ENCODE data around the gene PNKD. TPM values are rescaled to one million over a fixed set of nuclear protein-coding genes. Genes with fewer than 3 reads are reported as not detected.

The PNKD gene
- total RNA-seq, 1 donor from 2014 or later = 45.0 TPM

- H3K4me3 Mint-ChIP-seq (ENCODE audit: unreplicated experiment) = no peak overlapping the region
- H3K27me3 Mint-ChIP-seq (ENCODE audit: unreplicated experiment) = no peaks in the 10 kb centered on the region
- peaks cover 38% of the 10 kb centered on the region for H3K4me1 Mint-ChIP-seq (ENCODE audit: unreplicated experiment)
- H3K36me3 Mint-ChIP-seq (ENCODE audit: unreplicated experiment) = peaks cover 19% of the 10 kb centered on the region
- H3K9me3 Mint-ChIP-seq (ENCODE audit: unreplicated experiment) = no peaks in the 10 kb centered on the region
- peak overlapping the region; percentile 52 for H3K27ac Mint-ChIP-seq (ENCODE audit: unreplicated experiment)
- DNase-seq (ENCODE audit: extremely low spot score, unreplicated experiment) = no peak
- TF ChIP-seq CTCF (IDR thresholded peaks at IDR 0.05) = no peak
Observed at GRCh38 chr2:218282173-218282991, 12.1 kb downstream of the PNKD start.

GRCh38 chr2:218284106-218284811, 13.9 kb downstream of the PNKD start:
- no peak for DNase-seq (ENCODE audit: extremely low spot score, unreplicated experiment)
- Mint-ChIP-seq H3K27ac (ENCODE audit: unreplicated experiment) (peak overlapping the region; percentile 97), H3K9me3 (ENCODE audit: unreplicated experiment) (no peaks in the 10 kb centered on the region), H3K36me3 (ENCODE audit: unreplicated experiment) (peaks cover 15% of the 10 kb centered on the region), H3K4me1 (ENCODE audit: unreplicated experiment) (peaks cover 46% of the 10 kb centered on the region), H3K27me3 (ENCODE audit: unreplicated experiment) (no peaks in the 10 kb centered on the region), H3K4me3 (ENCODE audit: unreplicated experiment) (no peak overlapping the region)
- no peak for TF ChIP-seq CTCF (IDR thresholded peaks at IDR 0.05)

- no peak for TF ChIP-seq CTCF (IDR thresholded peaks at IDR 0.05)
- peaks cover 4% of the 10 kb centered on the region for H3K36me3 Mint-ChIP-seq (ENCODE audit: unreplicated experiment)
- peak overlapping the region; percentile 76 for H3K4me3 Mint-ChIP-seq (ENCODE audit: unreplicated experiment)
- no peaks in the 10 kb centered on the region for H3K27me3 Mint-ChIP-seq (ENCODE audit: unreplicated experiment)
- H3K4me1 Mint-ChIP-seq (ENCODE audit: unreplicated experiment) = peaks cover 57% of the 10 kb centered on the region
- H3K9me3 Mint-ChIP-seq (ENCODE audit: unreplicated experiment) = no peaks in the 10 kb centered on the region
- DNase-seq (ENCODE audit: extremely low spot score, unreplicated experiment) = no peak
- peak overlapping the region; percentile 97 for H3K27ac Mint-ChIP-seq (ENCODE audit: unreplicated experiment)
Observed at GRCh38 chr2:218285604-218286003, 15.3 kb downstream of the PNKD start.

- H3K36me3 Mint-ChIP-seq (ENCODE audit: unreplicated experiment) = no peaks in the 10 kb centered on the region
- DNase-seq (ENCODE audit: extremely low spot score, unreplicated experiment) = peak; percentile 92
- peak overlapping the region; percentile 97 for H3K27ac Mint-ChIP-seq (ENCODE audit: unreplicated experiment)
- TF ChIP-seq CTCF (IDR thresholded peaks at IDR 0.05) = no peak
- no peaks in the 10 kb centered on the region for H3K9me3 Mint-ChIP-seq (ENCODE audit: unreplicated experiment)
- no peaks in the 10 kb centered on the region for H3K27me3 Mint-ChIP-seq (ENCODE audit: unreplicated experiment)
- H3K4me3 Mint-ChIP-seq (ENCODE audit: unreplicated experiment) = peak overlapping the region; percentile 76
- peaks cover 66% of the 10 kb centered on the region for H3K4me1 Mint-ChIP-seq (ENCODE audit: unreplicated experiment)
Observed at GRCh38 chr2:218286570-218287459, 16.5 kb downstream of the PNKD start.
